PC-9 (cell line): ENCODE results near the gene SHANK1.

Experiments
- CTCF ChIP-seq: fragments of 200-600 bp; sonication (generic); conservative IDR thresholded peaks from 2 replicates; pipeline ENCODE4 v1.6.1; 2017; ENCODE audit warnings: mixed run types, antibody characterized with exemption, mild to moderate bottlenecking, moderate library complexity
- EZH2 ChIP-seq: fragments of 200-600 bp; sonication (generic); IDR thresholded peaks from 2 replicates; pipeline ENCODE4 v1.8.0; 2017; ENCODE audit warnings: antibody characterized with exemption, low read depth

- TF ChIP-seq CTCF (no peak), EZH2 (no peak)
These were observed 3.2 kb downstream of the SHANK1 start for GRCh38 chr19:50716178-50717025.
